Suprapubic skin (tissue), 4 donors: ENCODE measurements around the gene PIEZO1. TPM values are rescaled to one million over a fixed set of nuclear protein-coding genes. Genes with fewer than 3 reads are reported as not detected.

Experiments used
- DNase-seq, 2 donors: peaks; one replicate each; pipeline ENCODE4 v3.0.0-alpha.2; 2019; ENCODE audit warnings: low spot score in 2 of 2
- H3K27ac ChIP-seq: fragments of 200-600 bp; sonication (generic); one replicate; pipeline ENCODE4 v1.5.1; 2019
- H3K27me3 ChIP-seq: fragments of 200-600 bp; sonication (generic); one replicate; pipeline ENCODE4 v1.5.1; 2019
- H3K36me3 ChIP-seq: fragments of 200-600 bp; sonication (generic); one replicate; pipeline ENCODE4 v1.5.1; 2019
- H3K4me1 ChIP-seq: fragments of 200-600 bp; sonication (generic); one replicate; pipeline ENCODE4 v1.5.1; 2019
- H3K4me3 ChIP-seq: fragments of 200-600 bp; sonication (generic); one replicate; pipeline ENCODE4 v1.5.1; 2019; ENCODE audit warnings: mild to moderate bottlenecking
- H3K9me3 ChIP-seq: fragments of 200-600 bp; sonication (generic); one replicate; pipeline ENCODE4 v1.5.1; 2019
- EP300 ChIP-seq: sonication (generic); formaldehyde crosslinking; IDR thresholded peaks from one replicate; pipeline ENCODE4 v1.6.1; 2017; ENCODE audit warnings: antibody characterized with exemption
- POLR2A ChIP-seq, 2 donors: fragments of 450-650 bp; IDR thresholded peaks; one replicate each; pipeline ENCODE4 v1.6.1; 2017; ENCODE audit warnings: antibody characterized with exemption in 2 of 2, mild to moderate bottlenecking in 2 of 2, moderate library complexity in 2 of 2
- POLR2AphosphoS5 ChIP-seq, 3 donors: sonication (generic); formaldehyde crosslinking; IDR thresholded peaks; one replicate each; pipeline ENCODE4 v1.6.1; 2017; ENCODE audit warnings: antibody characterized with exemption in 3 of 3
- WGBS: methylation state at CpG from one replicate; pipeline ENCODE4 v1.1.5; 2018; 5-methylcytosine and 5-hydroxymethylcytosine counted together
- total RNA-seq, 4 donors: library from RNA; depleted of rRNA; stranded (reverse); fragments of >200 nt; gene quantifications; one replicate each; pipeline ENCODE4 v1.1.0, GENCODE V29; 2016
- TF ChIP-seq, protein P1 (sequence below), 2 donors: fragments of 200-600 bp in 1 of 2; fragments of 450-650 bp in 1 of 2; sonication (generic) in 1 of 2; IDR thresholded peaks; one replicate each; pipeline ENCODE4 v1.5.1; 2016 to 2019; ENCODE audit warnings: antibody characterized with exemption in 2 of 2, mild to moderate bottlenecking in 1 of 2, moderate library complexity in 1 of 2

Gene PIEZO1
- total RNA-seq, 4 donors from 2014 or later = 185 to 269 (median 224) TPM

DNA sequence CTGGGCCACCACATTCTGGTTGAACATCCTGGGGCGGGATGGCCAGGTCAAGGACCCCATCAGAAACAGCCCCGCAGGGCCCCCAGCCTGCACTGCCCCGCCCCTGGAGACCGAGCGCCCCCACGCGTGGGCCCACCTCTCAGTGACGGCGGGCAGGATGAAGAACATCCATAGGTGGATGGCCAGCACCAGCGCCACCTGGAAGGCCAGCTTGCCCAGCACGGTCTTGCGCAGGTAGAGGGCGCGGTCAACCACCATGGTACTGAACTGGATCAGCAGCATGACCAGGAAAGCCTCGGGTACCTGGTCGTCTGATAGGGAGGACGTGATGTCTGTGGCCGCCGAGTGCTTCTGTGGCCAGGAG, 65.1 kb downstream of the PIEZO1 start:
- Histone ChIP-seq H3K36me3 (peaks cover 98% of the 10 kb centered on the region), H3K4me1 (no peaks in the 10 kb centered on the region), H3K4me3 (no peak overlapping the region), H3K27ac (no peak overlapping the region), H3K9me3 (no peaks in the 10 kb centered on the region), H3K27me3 (no peaks in the 10 kb centered on the region)
- WGBS = 89% methylated on average over 5 of the region's 19 CpGs
- no peak for DNase-seq
- TF ChIP-seq, protein P1, sequence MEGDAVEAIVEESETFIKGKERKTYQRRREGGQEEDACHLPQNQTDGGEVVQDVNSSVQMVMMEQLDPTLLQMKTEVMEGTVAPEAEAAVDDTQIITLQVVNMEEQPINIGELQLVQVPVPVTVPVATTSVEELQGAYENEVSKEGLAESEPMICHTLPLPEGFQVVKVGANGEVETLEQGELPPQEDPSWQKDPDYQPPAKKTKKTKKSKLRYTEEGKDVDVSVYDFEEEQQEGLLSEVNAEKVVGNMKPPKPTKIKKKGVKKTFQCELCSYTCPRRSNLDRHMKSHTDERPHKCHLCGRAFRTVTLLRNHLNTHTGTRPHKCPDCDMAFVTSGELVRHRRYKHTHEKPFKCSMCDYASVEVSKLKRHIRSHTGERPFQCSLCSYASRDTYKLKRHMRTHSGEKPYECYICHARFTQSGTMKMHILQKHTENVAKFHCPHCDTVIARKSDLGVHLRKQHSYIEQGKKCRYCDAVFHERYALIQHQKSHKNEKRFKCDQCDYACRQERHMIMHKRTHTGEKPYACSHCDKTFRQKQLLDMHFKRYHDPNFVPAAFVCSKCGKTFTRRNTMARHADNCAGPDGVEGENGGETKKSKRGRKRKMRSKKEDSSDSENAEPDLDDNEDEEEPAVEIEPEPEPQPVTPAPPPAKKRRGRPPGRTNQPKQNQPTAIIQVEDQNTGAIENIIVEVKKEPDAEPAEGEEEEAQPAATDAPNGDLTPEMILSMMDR (IDR thresholded peaks at IDR 0.05) = no peak
- TF ChIP-seq POLR2AphosphoS5 (IDR thresholded peaks at IDR 0.05) = no peak
- TF ChIP-seq POLR2A (IDR thresholded peaks at IDR 0.05) = no peak

DNA sequence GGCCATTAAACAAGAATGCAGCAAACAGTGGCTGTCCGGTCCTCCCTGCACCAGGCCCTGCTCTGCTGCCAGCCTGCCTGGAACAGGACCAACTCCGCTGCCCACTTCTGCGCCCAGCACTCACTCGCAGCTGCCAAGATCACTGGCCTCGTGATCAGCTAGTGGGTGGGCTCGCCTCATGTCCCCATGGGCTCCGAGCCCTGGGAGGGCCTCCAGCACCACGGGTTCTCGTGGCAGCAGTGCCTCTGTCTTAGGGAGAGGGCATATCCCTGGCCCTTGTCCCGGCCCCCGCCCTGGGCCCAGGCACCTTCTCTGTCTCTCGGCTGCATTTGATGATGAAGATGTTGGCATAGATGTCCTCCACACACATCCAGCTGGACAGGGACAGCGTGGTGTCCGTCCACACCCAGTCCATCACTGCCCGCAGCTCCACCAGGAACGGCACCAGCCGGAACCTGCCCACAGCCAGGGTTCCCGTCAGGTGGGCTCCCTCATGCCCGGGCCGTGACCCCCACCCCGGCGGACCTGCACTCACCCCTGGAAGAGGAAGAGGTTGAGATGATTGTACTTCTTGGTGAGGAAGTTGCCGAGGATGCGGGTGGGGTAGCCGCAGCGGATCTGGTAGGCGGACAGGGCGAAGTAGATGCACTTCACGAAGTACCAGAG, 65.6 kb downstream of the PIEZO1 start:
- Histone ChIP-seq H3K9me3 (no peaks in the 10 kb centered on the region), H3K4me1 (no peaks in the 10 kb centered on the region), H3K4me3 (no peak overlapping the region), H3K27ac (no peak overlapping the region), H3K36me3 (peaks cover 98% of the 10 kb centered on the region), H3K27me3 (no peaks in the 10 kb centered on the region)
- DNase-seq = no peak
- TF ChIP-seq, protein P1 (IDR thresholded peaks at IDR 0.05) = no peak
- no peak for TF ChIP-seq EP300
- no peak for TF ChIP-seq POLR2AphosphoS5 (IDR thresholded peaks at IDR 0.05)
- no peak for TF ChIP-seq POLR2A (IDR thresholded peaks at IDR 0.05)
- 93% methylated on average over 26 of the region's 29 CpGs for WGBS

DNA sequence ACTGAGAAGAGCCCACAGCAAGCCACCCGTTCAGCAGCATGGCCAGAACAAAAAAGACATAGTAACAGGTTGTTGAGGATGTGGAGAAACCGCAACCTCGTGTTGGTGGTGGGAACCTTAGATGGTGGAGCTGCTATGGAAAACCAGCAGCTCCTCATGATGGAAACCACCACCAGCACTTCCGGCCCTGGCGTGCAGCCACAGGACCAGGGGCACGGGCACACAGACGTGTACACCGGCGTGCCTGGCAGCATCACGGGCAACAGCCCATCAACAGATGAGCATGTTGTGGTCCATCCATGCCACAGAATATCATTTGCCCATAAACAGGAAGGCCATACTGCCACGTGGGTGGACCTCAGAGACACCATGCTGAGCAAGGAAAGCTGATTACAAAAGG, 66.8 kb downstream of the PIEZO1 start:
- TF ChIP-seq, protein P1 (IDR thresholded peaks at IDR 0.05) = no peak
- TF ChIP-seq POLR2A (IDR thresholded peaks at IDR 0.05) (no peak), POLR2AphosphoS5 (IDR thresholded peaks at IDR 0.05) (no peak), EP300 (no peak)
- Histone ChIP-seq H3K36me3 (peaks cover 100% of the 10 kb centered on the region), H3K4me3 (no peak overlapping the region), H3K4me1 (no peaks in the 10 kb centered on the region), H3K9me3 (no peaks in the 10 kb centered on the region), H3K27ac (no peak overlapping the region), H3K27me3 (no peaks in the 10 kb centered on the region)
- DNase-seq = no peak
- 89% methylated on average over 5 of the region's 11 CpGs for WGBS

DNA sequence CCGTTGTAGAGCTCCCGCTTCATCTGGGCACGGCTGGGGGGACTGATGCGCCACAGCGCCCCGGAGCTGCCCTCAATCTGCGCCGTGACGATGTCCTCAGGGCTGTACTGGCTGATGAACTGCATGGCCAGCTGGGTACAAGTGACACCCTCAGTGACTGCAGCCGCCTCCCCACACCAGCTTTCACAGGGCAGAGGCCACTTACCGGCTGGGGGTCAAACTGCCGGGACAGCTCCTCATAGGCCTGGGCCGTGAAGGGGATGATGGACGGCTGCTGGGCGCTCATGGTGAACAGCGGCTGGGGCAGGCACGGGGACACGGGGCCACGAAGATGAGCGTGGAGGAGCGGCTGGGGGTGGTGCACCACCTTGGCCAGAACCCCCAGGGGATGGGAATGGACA, 68.4 kb downstream of the PIEZO1 start:
- peaks cover 85% of the 10 kb centered on the region for H3K36me3 ChIP-seq
- 94% methylated on average over 7 of the region's 21 CpGs for WGBS
- DNase-seq = no peak
- TF ChIP-seq, protein P1 (IDR thresholded peaks at IDR 0.05) = no peak
- TF ChIP-seq EP300 = no peak
- TF ChIP-seq POLR2A (IDR thresholded peaks at IDR 0.05) = no peak
- TF ChIP-seq POLR2AphosphoS5 (IDR thresholded peaks at IDR 0.05) = no peak
- H3K4me3 ChIP-seq = no peak overlapping the region
- no peaks in the 10 kb centered on the region for H3K4me1 ChIP-seq
- no peak overlapping the region for H3K27ac ChIP-seq
- H3K9me3 ChIP-seq = no peaks in the 10 kb centered on the region
- no peaks in the 10 kb centered on the region for H3K27me3 ChIP-seq

DNA sequence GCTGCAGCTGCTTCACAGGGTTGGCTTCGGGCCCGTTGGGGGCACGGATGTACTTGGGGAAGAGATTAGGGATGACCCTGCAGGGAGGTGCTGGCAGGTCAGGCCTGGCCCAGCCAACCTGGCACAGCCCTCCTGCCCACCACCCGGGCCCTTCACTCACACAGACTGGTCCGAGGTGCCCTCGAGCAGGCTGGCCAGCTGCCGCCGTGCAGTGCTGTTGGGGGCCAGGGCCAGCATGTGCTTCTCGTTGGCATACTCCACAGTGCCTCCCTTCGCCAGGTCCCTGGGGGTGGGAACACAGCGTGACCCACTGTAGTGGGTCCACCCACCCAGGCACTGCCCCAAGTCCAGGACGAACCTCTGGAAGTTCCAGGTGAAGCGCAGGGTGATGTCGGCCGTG, 68.8 kb downstream of the PIEZO1 start:
- Histone ChIP-seq H3K4me1 (no peaks in the 10 kb centered on the region), H3K27me3 (no peaks in the 10 kb centered on the region), H3K27ac (no peak overlapping the region), H3K4me3 (no peak overlapping the region), H3K9me3 (no peaks in the 10 kb centered on the region), H3K36me3 (peaks cover 81% of the 10 kb centered on the region)
- WGBS = 96% methylated on average over 7 of the region's 15 CpGs
- TF ChIP-seq POLR2A (IDR thresholded peaks at IDR 0.05) = no peak
- TF ChIP-seq EP300 = no peak
- TF ChIP-seq, protein P1 (IDR thresholded peaks at IDR 0.05) = no peak
- no peak for TF ChIP-seq POLR2AphosphoS5 (IDR thresholded peaks at IDR 0.05)
- DNase-seq = no peak
